HepG2 (cell line): ENCODE results near the gene UVSSA. TPM values are rescaled to one million over a fixed set of nuclear protein-coding genes. Genes with fewer than 3 reads are reported as not detected.

Experiments used
- HOXA5 ChIP-seq: sonication (generic); formaldehyde crosslinking; IDR thresholded peaks from 2 replicates; pipeline ENCODE4 v1.4.0; 2020; ENCODE audit warnings: missing genetic modification reagents
- TAF1 ChIP-seq: sonication (generic); formaldehyde crosslinking; IDR thresholded peaks from 2 replicates; pipeline ENCODE4 v1.4.0; 2020; ENCODE audit warnings: missing genetic modification reagents
- ZEB1 ChIP-seq: IDR thresholded peaks from 2 replicates; pipeline ENCODE4 v1.6.1; 2012; ENCODE audit warnings: mild to moderate bottlenecking, low read depth, inconsistent platforms; ENCODE audit not compliant: insufficient replicate concordance
- ZNF296 ChIP-seq: sonication (generic); formaldehyde crosslinking; conservative IDR thresholded peaks from 2 replicates; pipeline ENCODE4 v1.5.0; 2020; ENCODE audit warnings: mild to moderate bottlenecking, missing genetic modification reagents
- polyA plus RNA-seq, 8 experiments: library from polyadenylated mRNA; depleted of rRNA in 3 of 8; stranded (reverse) in 7 of 8; unstranded in 1 of 8; fragments of >200 nt; fragmentation: Illumina TruSeq in 4 of 8; extraction: Trizol in 4 of 8; gene quantifications; 2 replicates each; pipeline versions ENCODE4 v1.2.1 to v1.2.3, GENCODE V29; 2011 to 2016; ENCODE audit warnings: low read depth in 4 of 8, missing spikeins in 1 of 8, mixed read lengths in 1 of 8; ENCODE audit not compliant: insufficient read depth in 1 of 8
- total RNA-seq, 5 experiments: library from RNA; depleted of rRNA; stranded (reverse); fragments of >200 nt; fragmentation: Illumina TruSeq; extraction: Trizol; gene quantifications; 2 replicates each; pipeline ENCODE4 v1.2.3, GENCODE V29; 2016; ENCODE audit warnings: low read depth in 1 of 5
- TF ChIP-seq, protein P1 (sequence below): sonication (generic); formaldehyde crosslinking; IDR thresholded peaks from 2 replicates; pipeline ENCODE4 v1.4.0; 2020; ENCODE audit warnings: missing genetic modification reagents
- TF ChIP-seq, protein P2 (sequence below): sonication (generic); formaldehyde crosslinking; IDR thresholded peaks from 2 replicates; pipeline ENCODE4 v1.5.0; 2020; ENCODE audit warnings: missing genetic modification reagents
- TF ChIP-seq, protein P3 (sequence below): sonication (generic); formaldehyde crosslinking; IDR thresholded peaks from 2 replicates; pipeline ENCODE4 v1.4.0; 2020; ENCODE audit warnings: missing genetic modification reagents

UVSSA gene
- total and polyA plus RNA-seq, 2 of the 13 experiments (the other 11 are each of a cell fraction or from before 2014, with no cell fraction given): 4.6 to 8.4 TPM

DNA sequence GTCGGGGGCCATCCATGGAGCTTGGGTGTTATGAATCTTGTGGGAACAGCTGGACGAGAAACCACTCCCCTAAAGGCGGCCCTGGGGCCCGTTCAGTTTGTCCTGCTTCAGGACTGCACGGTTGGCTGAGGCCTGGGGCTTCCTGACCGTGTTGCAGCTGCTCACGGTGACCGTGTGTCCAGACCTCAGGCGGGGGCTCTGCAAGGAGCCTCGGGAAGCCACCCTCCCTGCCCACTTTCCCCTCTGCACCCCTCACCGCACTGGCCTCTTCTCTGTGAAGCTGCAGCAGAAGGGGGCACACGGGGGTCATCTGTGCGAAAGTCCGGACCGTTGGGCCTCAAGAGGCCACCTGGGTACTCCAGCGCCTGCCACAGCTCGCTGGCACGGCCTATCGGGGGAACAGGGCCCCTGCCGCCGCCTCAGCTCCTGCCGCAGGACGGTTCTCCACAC is 29.4 kb downstream of the UVSSA start (continued):
- TF ChIP-seq, protein P1, sequence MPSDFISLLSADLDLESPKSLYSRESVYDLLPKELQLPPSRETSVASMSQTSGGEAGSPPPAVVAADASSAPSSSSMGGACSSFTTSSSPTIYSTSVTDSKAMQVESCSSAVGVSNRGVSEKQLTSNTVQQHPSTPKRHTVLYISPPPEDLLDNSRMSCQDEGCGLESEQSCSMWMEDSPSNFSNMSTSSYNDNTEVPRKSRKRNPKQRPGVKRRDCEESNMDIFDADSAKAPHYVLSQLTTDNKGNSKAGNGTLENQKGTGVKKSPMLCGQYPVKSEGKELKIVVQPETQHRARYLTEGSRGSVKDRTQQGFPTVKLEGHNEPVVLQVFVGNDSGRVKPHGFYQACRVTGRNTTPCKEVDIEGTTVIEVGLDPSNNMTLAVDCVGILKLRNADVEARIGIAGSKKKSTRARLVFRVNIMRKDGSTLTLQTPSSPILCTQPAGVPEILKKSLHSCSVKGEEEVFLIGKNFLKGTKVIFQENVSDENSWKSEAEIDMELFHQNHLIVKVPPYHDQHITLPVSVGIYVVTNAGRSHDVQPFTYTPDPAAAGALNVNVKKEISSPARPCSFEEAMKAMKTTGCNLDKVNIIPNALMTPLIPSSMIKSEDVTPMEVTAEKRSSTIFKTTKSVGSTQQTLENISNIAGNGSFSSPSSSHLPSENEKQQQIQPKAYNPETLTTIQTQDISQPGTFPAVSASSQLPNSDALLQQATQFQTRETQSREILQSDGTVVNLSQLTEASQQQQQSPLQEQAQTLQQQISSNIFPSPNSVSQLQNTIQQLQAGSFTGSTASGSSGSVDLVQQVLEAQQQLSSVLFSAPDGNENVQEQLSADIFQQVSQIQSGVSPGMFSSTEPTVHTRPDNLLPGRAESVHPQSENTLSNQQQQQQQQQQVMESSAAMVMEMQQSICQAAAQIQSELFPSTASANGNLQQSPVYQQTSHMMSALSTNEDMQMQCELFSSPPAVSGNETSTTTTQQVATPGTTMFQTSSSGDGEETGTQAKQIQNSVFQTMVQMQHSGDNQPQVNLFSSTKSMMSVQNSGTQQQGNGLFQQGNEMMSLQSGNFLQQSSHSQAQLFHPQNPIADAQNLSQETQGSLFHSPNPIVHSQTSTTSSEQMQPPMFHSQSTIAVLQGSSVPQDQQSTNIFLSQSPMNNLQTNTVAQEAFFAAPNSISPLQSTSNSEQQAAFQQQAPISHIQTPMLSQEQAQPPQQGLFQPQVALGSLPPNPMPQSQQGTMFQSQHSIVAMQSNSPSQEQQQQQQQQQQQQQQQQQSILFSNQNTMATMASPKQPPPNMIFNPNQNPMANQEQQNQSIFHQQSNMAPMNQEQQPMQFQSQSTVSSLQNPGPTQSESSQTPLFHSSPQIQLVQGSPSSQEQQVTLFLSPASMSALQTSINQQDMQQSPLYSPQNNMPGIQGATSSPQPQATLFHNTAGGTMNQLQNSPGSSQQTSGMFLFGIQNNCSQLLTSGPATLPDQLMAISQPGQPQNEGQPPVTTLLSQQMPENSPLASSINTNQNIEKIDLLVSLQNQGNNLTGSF (CRISPR knock-in tag): no peak
- TF ChIP-seq ZEB1 (no peak), ZNF296 (no peak), TAF1 (CRISPR knock-in tag) (no peak), HOXA5 (CRISPR knock-in tag) (no peak)
- TF ChIP-seq, protein P2, sequence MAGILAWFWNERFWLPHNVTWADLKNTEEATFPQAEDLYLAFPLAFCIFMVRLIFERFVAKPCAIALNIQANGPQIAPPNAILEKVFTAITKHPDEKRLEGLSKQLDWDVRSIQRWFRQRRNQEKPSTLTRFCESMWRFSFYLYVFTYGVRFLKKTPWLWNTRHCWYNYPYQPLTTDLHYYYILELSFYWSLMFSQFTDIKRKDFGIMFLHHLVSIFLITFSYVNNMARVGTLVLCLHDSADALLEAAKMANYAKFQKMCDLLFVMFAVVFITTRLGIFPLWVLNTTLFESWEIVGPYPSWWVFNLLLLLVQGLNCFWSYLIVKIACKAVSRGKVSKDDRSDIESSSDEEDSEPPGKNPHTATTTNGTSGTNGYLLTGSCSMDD (CRISPR knock-in tag): no peak
- TF ChIP-seq, protein P3, sequence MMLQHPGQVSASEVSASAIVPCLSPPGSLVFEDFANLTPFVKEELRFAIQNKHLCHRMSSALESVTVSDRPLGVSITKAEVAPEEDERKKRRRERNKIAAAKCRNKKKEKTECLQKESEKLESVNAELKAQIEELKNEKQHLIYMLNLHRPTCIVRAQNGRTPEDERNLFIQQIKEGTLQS (CRISPR knock-in tag): no peak
